Omental fat pad (tissue), 4 donors: Measurements from ENCODE around the gene GAS7. TPM values are rescaled to one million over a fixed set of nuclear protein-coding genes. Genes with fewer than 3 reads are reported as not detected.

ENCODE experiments used
- ATAC-seq: fragments of 150-250 bp; one replicate; pipeline ENCODE4 v1.9.1; 2016; ENCODE audit warnings: mild to moderate bottlenecking, moderate library complexity; ENCODE audit not compliant: low FRiP score
- DNase-seq: peaks from one replicate; pipeline ENCODE4 v3.0.0-alpha.2; 2019; ENCODE audit warnings: low spot score
- total RNA-seq, 4 donors: library from RNA; depleted of rRNA; stranded (reverse); fragments of >200 nt; gene quantifications; one replicate each; pipeline ENCODE4 v1.1.0, GENCODE V29; 2016
- TF ChIP-seq, protein P1 (sequence below), 3 donors: fragments of 450-650 bp; IDR thresholded peaks; one replicate each; pipeline ENCODE4 v1.5.1; 2016 to 2017; ENCODE audit warnings: antibody characterized with exemption in 3 of 3, mild to moderate bottlenecking in 3 of 3, moderate library complexity in 2 of 3

The GAS7 gene
- total RNA-seq, 4 donors from 2014 or later: 36.4 to 148 (median 52.7) TPM

DNA sequence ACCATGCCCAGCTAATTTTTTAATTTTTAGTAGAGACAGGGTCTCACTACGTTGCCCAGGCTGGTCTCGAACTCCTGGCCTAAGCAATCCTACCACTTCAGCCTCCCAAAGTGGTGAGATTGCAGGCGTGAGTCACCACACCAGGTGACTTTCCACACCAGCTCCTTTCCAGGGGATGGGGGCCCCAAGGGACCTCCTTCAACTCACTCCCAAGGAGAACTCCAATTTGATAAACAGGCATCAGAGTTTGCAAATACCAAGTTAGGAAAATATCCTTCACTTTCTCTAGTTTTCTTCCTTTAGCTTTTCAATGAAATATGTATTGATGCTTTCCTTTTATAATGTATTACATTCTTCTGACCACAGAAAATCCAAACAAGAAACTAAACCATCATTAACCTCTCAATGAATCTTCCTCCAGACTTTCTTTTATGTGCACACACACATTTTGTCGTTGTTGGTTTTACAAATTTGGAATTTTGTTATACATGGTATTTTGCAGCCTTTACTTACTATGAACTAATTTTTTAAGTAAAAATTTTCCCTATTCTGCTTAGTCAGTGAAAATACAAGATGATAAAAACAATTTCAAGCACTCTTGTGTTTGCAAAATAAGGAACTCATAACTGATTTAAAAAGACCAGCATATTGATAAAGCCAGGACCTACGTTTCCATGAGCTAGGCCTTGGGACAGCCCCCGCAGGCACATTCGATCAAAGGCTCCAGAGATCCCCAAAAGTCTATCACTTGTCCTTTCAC lies 32.0 kb downstream of the GAS7 start:
- no peak for ATAC-seq
- DNase-seq: no peak
- TF ChIP-seq, protein P1, sequence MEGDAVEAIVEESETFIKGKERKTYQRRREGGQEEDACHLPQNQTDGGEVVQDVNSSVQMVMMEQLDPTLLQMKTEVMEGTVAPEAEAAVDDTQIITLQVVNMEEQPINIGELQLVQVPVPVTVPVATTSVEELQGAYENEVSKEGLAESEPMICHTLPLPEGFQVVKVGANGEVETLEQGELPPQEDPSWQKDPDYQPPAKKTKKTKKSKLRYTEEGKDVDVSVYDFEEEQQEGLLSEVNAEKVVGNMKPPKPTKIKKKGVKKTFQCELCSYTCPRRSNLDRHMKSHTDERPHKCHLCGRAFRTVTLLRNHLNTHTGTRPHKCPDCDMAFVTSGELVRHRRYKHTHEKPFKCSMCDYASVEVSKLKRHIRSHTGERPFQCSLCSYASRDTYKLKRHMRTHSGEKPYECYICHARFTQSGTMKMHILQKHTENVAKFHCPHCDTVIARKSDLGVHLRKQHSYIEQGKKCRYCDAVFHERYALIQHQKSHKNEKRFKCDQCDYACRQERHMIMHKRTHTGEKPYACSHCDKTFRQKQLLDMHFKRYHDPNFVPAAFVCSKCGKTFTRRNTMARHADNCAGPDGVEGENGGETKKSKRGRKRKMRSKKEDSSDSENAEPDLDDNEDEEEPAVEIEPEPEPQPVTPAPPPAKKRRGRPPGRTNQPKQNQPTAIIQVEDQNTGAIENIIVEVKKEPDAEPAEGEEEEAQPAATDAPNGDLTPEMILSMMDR (IDR thresholded peaks at IDR 0.05): no peak

DNA sequence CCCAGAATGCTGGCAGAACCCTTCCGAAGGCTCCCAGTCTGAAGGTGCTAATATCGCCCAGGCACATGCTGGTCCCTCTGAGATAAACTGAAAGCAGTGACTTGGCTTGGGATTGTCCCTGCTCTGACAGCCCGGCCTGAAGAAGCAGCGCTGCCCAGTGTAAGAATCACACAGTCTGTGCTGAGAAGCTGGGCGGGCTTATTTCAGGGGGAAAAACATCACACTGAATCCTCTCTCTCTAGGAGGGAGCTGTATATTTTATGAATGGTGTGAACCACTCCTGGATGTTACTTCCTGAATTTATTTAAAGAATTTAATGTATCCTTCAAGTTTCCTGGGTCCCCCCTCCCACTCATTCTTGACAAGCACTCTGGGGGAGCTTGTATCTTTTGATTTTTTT lies 36.3 kb downstream of the GAS7 start:
- TF ChIP-seq, protein P1 (IDR thresholded peaks at IDR 0.05): no peak
- DNase-seq (no peak), ATAC-seq (no peak)

DNA sequence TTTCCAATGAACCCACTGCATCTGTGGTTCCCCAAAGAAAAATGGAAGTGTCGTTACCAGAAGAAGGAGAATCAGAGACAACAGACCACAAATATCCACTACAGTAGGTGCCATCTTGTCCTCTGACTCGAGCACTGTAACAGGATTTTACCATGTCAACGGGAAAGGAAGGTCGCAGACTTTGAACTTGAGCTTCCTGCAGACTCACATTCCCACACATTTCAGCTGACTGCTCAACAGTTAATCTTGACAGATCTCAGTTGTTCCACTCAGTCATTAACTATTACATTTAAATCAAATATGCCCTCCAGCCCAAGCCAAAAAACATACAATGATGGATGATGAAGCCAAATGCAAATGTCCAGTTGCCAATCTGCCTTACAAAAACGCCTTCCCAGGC lies 37.0 kb downstream of the GAS7 start:
- DNase-seq: no peak
- no peak for ATAC-seq
- TF ChIP-seq, protein P1 (IDR thresholded peaks at IDR 0.05): no peak

DNA sequence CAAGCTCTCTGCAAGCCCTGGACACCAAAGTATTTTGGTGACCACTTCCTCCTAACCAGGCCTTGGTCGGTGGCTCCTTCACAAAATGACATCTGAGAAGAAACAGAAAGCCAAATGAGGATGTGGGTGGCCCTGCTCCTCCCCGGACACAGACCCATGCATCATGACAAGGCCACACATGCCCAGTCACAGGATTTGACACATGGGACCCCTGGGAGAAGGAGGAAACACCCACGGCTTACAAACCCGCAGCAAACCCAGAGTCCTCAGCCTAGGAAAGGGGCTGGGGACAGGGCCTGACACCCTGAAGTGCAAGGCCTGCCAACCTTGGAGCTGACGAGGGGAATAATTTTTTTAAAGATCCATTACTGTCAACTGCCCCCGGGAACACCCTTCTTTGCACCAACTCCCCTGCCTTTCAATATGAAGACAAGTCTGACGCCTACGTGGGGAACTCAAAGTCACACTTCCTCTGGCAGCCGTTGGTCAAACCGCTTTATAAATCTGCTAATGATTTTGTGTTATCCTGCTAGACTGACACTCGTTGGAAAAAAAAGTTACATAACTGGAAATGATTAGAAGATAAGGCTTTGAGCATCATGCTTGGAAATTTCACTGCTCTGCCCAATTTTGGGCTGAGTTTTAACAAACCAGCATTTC lies 41.3 kb downstream of the GAS7 start:
- TF ChIP-seq, protein P1 (IDR thresholded peaks at IDR 0.05): no peak
- DNase-seq (no peak), ATAC-seq (no peak)

DNA sequence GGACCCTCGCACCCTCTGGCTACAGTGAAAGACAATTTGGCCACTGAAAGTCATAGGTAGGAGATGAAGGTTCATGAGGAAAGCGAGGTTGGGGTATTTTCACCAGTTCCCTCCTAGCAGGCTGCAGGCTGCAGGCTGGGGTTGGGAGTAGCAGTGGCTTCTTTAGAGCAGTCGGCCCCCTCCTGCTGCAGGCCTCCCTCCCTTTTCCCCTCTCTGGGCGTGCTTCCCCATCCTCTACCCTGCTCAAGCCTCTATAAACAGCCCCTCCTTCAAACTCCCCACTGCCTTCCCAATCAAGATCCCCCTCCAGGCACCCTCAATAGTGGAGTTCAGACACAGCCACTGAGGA lies 41.8 kb downstream of the GAS7 start:
- ATAC-seq (no peak), DNase-seq (no peak)
- TF ChIP-seq, protein P1 (IDR thresholded peaks at IDR 0.05): no peak

DNA sequence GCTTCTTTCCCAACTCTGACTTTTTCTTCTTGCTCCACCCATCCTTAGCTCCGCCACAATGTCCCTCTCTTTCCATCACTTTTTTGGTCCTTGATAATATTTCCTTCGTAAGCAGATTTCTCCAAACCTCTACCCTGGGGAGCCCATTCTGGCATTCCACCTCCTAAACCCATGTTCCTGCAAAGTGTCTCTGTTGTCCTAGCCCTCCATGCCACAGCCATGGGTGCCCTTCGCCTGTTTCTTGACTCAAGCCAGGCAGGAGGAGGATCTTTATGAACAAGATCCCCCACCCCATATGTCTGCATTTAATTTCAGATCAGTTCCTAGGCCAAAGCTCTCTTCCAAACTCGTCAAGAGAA lies 42.4 kb downstream of the GAS7 start:
- TF ChIP-seq, protein P1 (IDR thresholded peaks at IDR 0.05): no peak
- DNase-seq: no peak
- ATAC-seq: no peak
